Endothelial cell of umbilical vein (primary cell): ENCODE data around the gene NGEF. TPM values are rescaled to one million over a fixed set of nuclear protein-coding genes. Genes with fewer than 3 reads are reported as not detected.

Source experiments
- BruUV-seq: library from RNA; stranded (reverse); fragments of 400-500 nt; replicated peaks from 2 replicates; lab custom pipeline; 2021; lab: Mats Ljungman, UMichigan
- CTCF ChIA-PET: fragments of 300-600, 350-600 bp; sonication (Branson Sonifier 250); formaldehyde crosslinking; loops from one replicate; lab custom pipeline; 2021; ENCODE audit warnings: antibody characterized with exemption, inconsistent platforms; lab: Charles Lee
- POLR2A ChIA-PET: fragments of 300-600, 350-600 bp; sonication (Branson Sonifier 250); formaldehyde crosslinking; loops from one replicate; lab custom pipeline; 2021; ENCODE audit warnings: antibody characterized with exemption, inconsistent platforms; lab: Charles Lee
- DNase-seq: peaks from one replicate; pipeline ENCODE4 v3.0.0-alpha.2; 2011; ENCODE audit warnings: low read depth, low spot score
- FAIRE-seq: peaks from 2 replicates; lab custom pipeline; 2011; peaks lifted over from hg19 to GRCh38; lab: Jason Lieb, UNC
- H2AFZ ChIP-seq: 2 replicates; pipeline ENCODE4 v1.6.0; 2012; ENCODE audit warnings: low read depth, low read length, control low read depth, inconsistent platforms
- H3K27ac ChIP-seq: 2 replicates; pipeline ENCODE4 v1.5.1; 2011; ENCODE audit warnings: low read depth, mild to moderate bottlenecking, control low read depth, low read length, moderate library complexity; ENCODE audit not compliant: insufficient read depth
- H3K27me3 ChIP-seq, 2 experiments: 2 replicates each; pipeline versions ENCODE4 v1.6.0 to v1.6.1; 2011; ENCODE audit warnings: low read length in 2 of 2, mixed read lengths in 1 of 2; ENCODE audit not compliant: control insufficient read depth in 2 of 2, insufficient read depth in 2 of 2
- H3K36me3 ChIP-seq, 2 experiments: 2 replicates in 1 of 2; 3 replicates in 1 of 2; pipeline ENCODE4 v1.5.1; 2011; ENCODE audit warnings: low read length in 2 of 2, mild to moderate bottlenecking in 1 of 2, moderate library complexity in 1 of 2; ENCODE audit not compliant: control insufficient read depth in 2 of 2, insufficient read depth in 2 of 2; ENCODE audit errors: extremely low read depth in 1 of 2
- H3K4me1 ChIP-seq: 3 replicates; pipeline ENCODE4 v1.5.1; 2011; ENCODE audit warnings: mild to moderate bottlenecking, low read length; ENCODE audit not compliant: control insufficient read depth, insufficient read depth; ENCODE audit errors: extremely low read depth
- H3K4me2 ChIP-seq: 2 replicates; pipeline ENCODE4 v1.6.1; 2011; ENCODE audit warnings: low read length, control low read depth, mixed read lengths; ENCODE audit not compliant: insufficient read depth
- H3K4me3 ChIP-seq, 3 experiments: fragments of 200-600 bp in 1 of 3; sonication (generic), shearing (Covaris generic) in 1 of 3; replicated peaks in 1 of 3; 2 replicates each; pipeline ENCODE4 v1.5.1; 2011 to 2016; ENCODE audit warnings: control low read depth in 3 of 3, low read length in 3 of 3, mild to moderate bottlenecking in 2 of 3, inconsistent platforms in 1 of 3, low read depth in 1 of 3, moderate library complexity in 1 of 3; ENCODE audit not compliant: insufficient read depth in 1 of 3
- H3K79me2 ChIP-seq: 2 replicates; pipeline ENCODE4 v1.6.0; 2012; ENCODE audit warnings: low read length, inconsistent platforms; ENCODE audit not compliant: control insufficient read depth, insufficient read depth
- H3K9ac ChIP-seq: replicated peaks from 2 replicates; pipeline ENCODE3; 2011; ENCODE audit warnings: low read length, control low read depth; ENCODE audit not compliant: insufficient read depth; ENCODE audit errors: extremely low read depth
- H3K9me1 ChIP-seq: replicated peaks from 3 replicates; pipeline ENCODE4 v1.6.0; 2011; ENCODE audit warnings: mild to moderate bottlenecking, low read length; ENCODE audit not compliant: control insufficient read depth, insufficient read depth; ENCODE audit errors: extremely low read depth
- H3K9me3 ChIP-seq: replicated peaks from 2 replicates; pipeline ENCODE4 v1.5.1; 2012; ENCODE audit warnings: low read length, inconsistent platforms; ENCODE audit not compliant: control insufficient read depth, insufficient read depth
- H4K20me1 ChIP-seq: replicated peaks from 2 replicates; pipeline ENCODE3; 2011; ENCODE audit warnings: mild to moderate bottlenecking, low read length; ENCODE audit not compliant: control insufficient read depth, insufficient read depth; ENCODE audit errors: extremely low read depth
- EZH2 ChIP-seq: IDR thresholded peaks from 2 replicates; pipeline ENCODE4 v1.6.1; 2012; ENCODE audit warnings: borderline replicate concordance, low read depth, mild to moderate bottlenecking, moderate library complexity, low read length, inconsistent platforms; ENCODE audit not compliant: severe bottlenecking
- FOS ChIP-seq: IDR thresholded peaks from 2 replicates; pipeline ENCODE4 v1.6.1; 2011; ENCODE audit warnings: mild to moderate bottlenecking, low read length, moderate library complexity, borderline replicate concordance; ENCODE audit not compliant: insufficient read depth
- GATA2 ChIP-seq: IDR thresholded peaks from 2 replicates; pipeline ENCODE4 v1.7.0; 2011; ENCODE audit warnings: low read depth, mild to moderate bottlenecking, moderate library complexity, mixed read lengths, low read length; ENCODE audit not compliant: insufficient read length, insufficient read depth
- JUN ChIP-seq: IDR thresholded peaks from 2 replicates; pipeline ENCODE4 v1.6.1; 2011; ENCODE audit warnings: borderline replicate concordance, low read depth; ENCODE audit not compliant: insufficient read length, insufficient read depth
- MYC ChIP-seq: IDR thresholded peaks from one replicate; pipeline ENCODE4 v1.6.1; 2011; ENCODE audit warnings: mild to moderate bottlenecking, low read depth, low read length
- POLR2AphosphoS5 ChIP-seq: IDR thresholded peaks from 2 replicates; pipeline ENCODE4 v1.6.1; 2012; ENCODE audit warnings: low read depth, mild to moderate bottlenecking, control low read depth, low read length, moderate library complexity; ENCODE audit not compliant: insufficient read depth
- dilution Hi-C: fragments of 300-500 bp; cut with MboI; formaldehyde crosslinking; loops from one replicate; pipeline ENCODE4 v1.15.0; 2019; ENCODE audit warnings: low sequenced_read_pairs; ENCODE audit not compliant: extremely low pct_ligation_motif_present
- intact Hi-C: fragments of 100-400 bp; cut with micrococcal nuclease; formaldehyde crosslinking; loops from one replicate; pipeline ENCODE4 v1.10.0; 2022
- polyA plus RNA-seq, 4 experiments: library from polyadenylated mRNA; depleted of rRNA in 3 of 4; stranded (reverse) in 3 of 4; unstranded in 1 of 4; fragments of >200 nt; gene quantifications; 2 replicates each; pipeline versions ENCODE4 v1.2.1 to v1.2.3, GENCODE V29; 2011 to 2012; ENCODE audit warnings: missing spikeins in 1 of 4
- total RNA-seq: library from RNA; stranded (reverse); gene quantifications from 2 replicates; pipeline ENCODE4 v1.2.3, GENCODE V29; 2021
- TF ChIP-seq, protein P1 (sequence below): IDR thresholded peaks from 2 replicates; pipeline ENCODE4 v1.6.1; 2011; ENCODE audit not compliant: insufficient read depth, insufficient read length
- TF ChIP-seq, protein P2 (sequence below), 2 donors: IDR thresholded peaks; 1 replicate in 1 of 2; 2 replicates in 1 of 2; pipeline ENCODE4 v1.5.1; 2011; ENCODE audit warnings: low read length in 2 of 2, mild to moderate bottlenecking in 2 of 2, moderate library complexity in 2 of 2, control low read depth in 1 of 2, inconsistent platforms in 1 of 2, low read depth in 1 of 2; ENCODE audit not compliant: insufficient read depth in 1 of 2; ENCODE audit errors: extremely low read depth in 1 of 2

Gene NGEF
- total and polyA plus RNA-seq, 2 donors (not counting 3 experiments of a cell fraction or from before 2014, with no cell fraction given), result 0.22 to 0.41 TPM

DNA sequence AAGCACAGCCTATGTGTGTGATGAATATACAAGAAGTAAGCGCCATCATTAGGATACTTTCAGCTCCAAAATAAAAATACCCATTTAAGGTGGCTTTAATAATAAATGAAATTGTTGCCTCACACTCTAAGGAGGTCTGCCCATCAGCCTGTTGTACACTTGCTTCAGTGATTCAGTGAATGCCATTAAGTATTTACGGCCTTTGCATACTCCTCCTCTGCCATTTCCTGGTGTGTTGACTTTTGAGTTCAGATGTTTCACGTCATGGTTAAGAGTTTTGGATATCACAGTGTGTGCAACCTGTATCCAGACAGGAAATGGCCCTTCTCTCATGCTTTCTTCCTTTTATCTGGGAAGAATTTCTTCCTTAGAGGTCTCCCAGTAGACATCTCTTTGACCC lies 181.6 kb downstream of the NGEF start:
- intact Hi-C loops (no loop called here), dilution Hi-C loops (no loop called here)
- ChIA-PET CTCF (no interaction called here), POLR2A (no interaction called here)
- Histone ChIP-seq H4K20me1 (peaks cover 2% of the 10 kb centered on the region), H3K9me3 (no peaks in the 10 kb centered on the region), H2AFZ (no peak overlapping the region), H3K4me3 (no peak overlapping the region), H3K36me3 (peaks cover 9 to 13% of the 10 kb centered on the region in 2 experiments), H3K9ac (no peak overlapping the region), H3K4me1 (peaks cover 10% of the 10 kb centered on the region), H3K27ac (no peak overlapping the region), H3K27me3 (no peaks in the 10 kb centered on the region), H3K4me2 (no peak overlapping the region), H3K79me2 (no peaks in the 10 kb centered on the region), H3K9me1 (no peaks in the 10 kb centered on the region)
- no peak for TF ChIP-seq MYC
- no peak for TF ChIP-seq JUN
- TF ChIP-seq GATA2, result no peak
- TF ChIP-seq, protein P1, sequence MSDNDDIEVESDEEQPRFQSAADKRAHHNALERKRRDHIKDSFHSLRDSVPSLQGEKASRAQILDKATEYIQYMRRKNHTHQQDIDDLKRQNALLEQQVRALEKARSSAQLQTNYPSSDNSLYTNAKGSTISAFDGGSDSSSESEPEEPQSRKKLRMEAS, result no peak
- TF ChIP-seq, protein P2, sequence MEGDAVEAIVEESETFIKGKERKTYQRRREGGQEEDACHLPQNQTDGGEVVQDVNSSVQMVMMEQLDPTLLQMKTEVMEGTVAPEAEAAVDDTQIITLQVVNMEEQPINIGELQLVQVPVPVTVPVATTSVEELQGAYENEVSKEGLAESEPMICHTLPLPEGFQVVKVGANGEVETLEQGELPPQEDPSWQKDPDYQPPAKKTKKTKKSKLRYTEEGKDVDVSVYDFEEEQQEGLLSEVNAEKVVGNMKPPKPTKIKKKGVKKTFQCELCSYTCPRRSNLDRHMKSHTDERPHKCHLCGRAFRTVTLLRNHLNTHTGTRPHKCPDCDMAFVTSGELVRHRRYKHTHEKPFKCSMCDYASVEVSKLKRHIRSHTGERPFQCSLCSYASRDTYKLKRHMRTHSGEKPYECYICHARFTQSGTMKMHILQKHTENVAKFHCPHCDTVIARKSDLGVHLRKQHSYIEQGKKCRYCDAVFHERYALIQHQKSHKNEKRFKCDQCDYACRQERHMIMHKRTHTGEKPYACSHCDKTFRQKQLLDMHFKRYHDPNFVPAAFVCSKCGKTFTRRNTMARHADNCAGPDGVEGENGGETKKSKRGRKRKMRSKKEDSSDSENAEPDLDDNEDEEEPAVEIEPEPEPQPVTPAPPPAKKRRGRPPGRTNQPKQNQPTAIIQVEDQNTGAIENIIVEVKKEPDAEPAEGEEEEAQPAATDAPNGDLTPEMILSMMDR (IDR thresholded peaks at IDR 0.05; ENCODE audit: extremely low read depth in 1 of 2, insufficient read depth in 1 of 2, low read depth in 1 of 2, low read length in 2 of 2), result no peak
- TF ChIP-seq POLR2AphosphoS5, result no peak
- TF ChIP-seq FOS, result no peak
- no peak for TF ChIP-seq EZH2
- FAIRE-seq (no peak), DNase-seq (no peak)
- no TSS peak for BruUV-seq
